Activated B cell treated with CpG ODN at 0.5 μM for 24 hours (primary cell): Measurements from ENCODE around the gene NBPF1. TPM values are rescaled to one million over a fixed set of nuclear protein-coding genes. Genes with fewer than 3 reads are reported as not detected.

Experiments
- total RNA-seq: library from RNA; stranded (reverse); gene quantifications from 2 replicates; pipeline ENCODE4 v1.2.3, GENCODE V29; 2022

Gene NBPF1
- total RNA-seq, 1 donor from 2014 or later = 20.2 TPM

Other genes starting within 250 kb of the NBPF1 start
- 184 and 190 TPM in 2 replicates for gene SZRD1, start 246.3 kb downstream of the NBPF1 start, total RNA-seq
- not detected in 2 replicates for gene SPATA21, start 176.1 kb downstream of the NBPF1 start, total RNA-seq
- gene NECAP2, start 172.8 kb downstream of the NBPF1 start, total RNA-seq = 85.5 and 88.4 TPM in 2 replicates
- gene RNU1-1, start 99.3 kb downstream of the NBPF1 start, total RNA-seq = 3,526 and 4,195 TPM in 2 replicates
- 3,526 and 4,195 TPM in 2 replicates for gene RNU1-3, start 53.4 kb upstream of the NBPF1 start, total RNA-seq
- 3,526 and 4,195 TPM in 2 replicates for gene RNU1-4, start 127.0 kb upstream of the NBPF1 start, total RNA-seq